Measurements from ENCODE around the gene CTAG1A. TPM values are rescaled to one million over a fixed set of nuclear protein-coding genes. Genes with fewer than 3 reads are reported as not detected.
"Not testable (repeated sequence)": the region's sequence is repeated elsewhere in the genome, so short reads cannot be mapped to it uniquely, and the experiment has no call there.

CTAG1A gene
- polyA plus RNA-seq: under 1 TPM in 1 of 3 donors, not detected in 2; 0.51 TPM

DNA sequence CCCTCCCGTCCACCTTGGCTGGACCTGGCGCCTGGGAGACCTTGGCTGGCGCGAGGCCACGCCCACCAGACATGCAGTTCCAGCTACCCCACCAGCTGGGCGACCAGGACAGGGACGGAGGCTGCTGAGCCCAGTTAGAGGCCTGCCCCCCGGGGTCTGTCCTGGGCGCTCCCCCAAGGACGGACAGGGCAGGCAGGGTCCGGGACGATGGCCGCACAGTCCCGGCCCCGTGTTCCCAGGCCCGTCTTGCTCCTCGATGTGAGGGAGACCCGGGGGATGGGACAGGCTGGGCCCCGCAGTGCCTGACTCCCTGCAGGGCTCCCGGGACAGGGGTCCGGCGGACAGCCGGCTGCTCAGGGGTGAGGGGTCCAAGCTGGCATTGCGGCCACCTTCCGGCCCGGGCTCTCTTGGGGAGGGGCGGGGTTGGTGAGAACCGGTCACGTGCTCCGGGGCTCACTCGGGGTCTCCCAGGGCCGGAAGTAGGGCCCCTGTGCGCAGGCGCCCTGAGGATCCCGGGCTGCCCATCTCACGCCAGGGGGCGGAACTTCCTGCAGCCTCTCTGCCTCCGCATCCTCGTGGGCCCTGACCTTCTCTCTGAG, at the start of gene CTAG1A:
Gene CTAG1A, plus strand, starts transcription at position 549 of the 599 bp plus-strand sequence. CDS start 74 bp downstream, outside the sequence.
- WGBS, 3 donors: no CpG with 5 or more reads among the region's 39 CpGs
- not testable (repeated sequence) for H3K27ac ChIP-seq (ENCODE audit: low read depth, low read length)

DNA sequence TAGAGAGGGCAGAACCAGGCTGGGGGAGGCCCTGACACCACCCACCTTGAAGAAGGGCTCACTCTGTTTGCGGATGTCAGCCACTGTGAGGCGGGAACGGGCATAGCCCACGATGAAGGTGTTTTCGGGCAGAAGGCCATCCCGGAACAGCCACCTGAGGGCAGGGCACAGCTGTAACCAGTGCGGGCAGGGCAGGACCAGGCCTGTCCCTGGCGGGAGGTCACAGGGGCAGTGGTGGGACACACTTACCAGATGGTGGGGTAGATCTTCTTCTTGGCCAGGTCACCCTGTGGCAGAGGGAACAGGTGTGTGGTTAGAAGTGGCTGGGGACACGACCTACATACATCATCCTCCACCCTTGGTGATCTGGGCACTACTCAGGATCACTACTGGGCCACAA, 49.0 kb upstream of the CTAG1A start:
- no peak overlapping the region for H3K27ac ChIP-seq (ENCODE audit: low read depth, low read length)
- WGBS, 3 donors: 83 to 93% (median 83%) methylated on average over 6 to 9 of the region's 9 CpGs

DNA sequence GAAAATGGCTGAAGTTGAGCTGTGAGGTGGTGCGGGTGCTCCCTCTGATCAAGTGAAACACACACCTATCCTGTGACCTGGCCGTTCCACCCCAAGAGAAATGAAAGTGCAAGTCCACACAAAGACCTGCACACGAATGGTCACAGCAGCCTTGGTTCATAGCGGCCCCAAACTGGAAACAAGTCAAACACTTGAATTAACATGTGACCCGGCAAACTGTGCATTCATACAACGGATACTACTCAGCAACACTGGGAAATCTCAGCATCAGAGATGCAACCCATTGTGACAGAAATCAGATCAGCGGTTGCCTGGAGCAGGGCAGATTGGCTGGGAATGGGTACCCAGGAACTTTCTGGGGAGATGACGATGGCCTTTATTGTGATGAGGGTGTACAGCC, 45.9 kb upstream of the CTAG1A start:
- WGBS, 3 donors: 80 to 88% (median 81%) methylated on average over 8 of the region's 8 CpGs
- H3K27ac ChIP-seq (ENCODE audit: low read depth, low read length): no peak overlapping the region

DNA sequence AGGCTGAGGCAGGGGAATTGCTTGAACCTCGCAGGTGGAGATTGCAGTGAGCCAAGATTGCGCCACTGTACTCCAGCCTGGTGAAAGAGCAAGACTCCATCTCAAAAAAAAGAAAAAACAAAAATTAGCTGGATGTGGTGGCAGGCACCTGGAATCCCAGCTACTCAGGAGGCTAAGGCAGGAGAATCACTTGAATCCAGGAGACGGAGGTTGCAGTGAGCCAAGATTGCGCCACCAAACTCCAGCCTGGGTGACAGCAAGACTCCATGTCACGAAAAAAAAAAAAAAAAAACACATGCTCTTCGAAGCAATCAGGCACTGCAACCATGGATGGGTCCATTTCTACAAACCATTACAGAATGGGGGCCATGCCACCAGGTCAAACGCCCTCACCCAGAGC, 44.6 kb upstream of the CTAG1A start:
- not testable (repeated sequence) for H3K27ac ChIP-seq (ENCODE audit: low read depth, low read length)
- WGBS, 3 donors: 72 to 86% (median 84%) methylated on average over 7 of the region's 7 CpGs

DNA sequence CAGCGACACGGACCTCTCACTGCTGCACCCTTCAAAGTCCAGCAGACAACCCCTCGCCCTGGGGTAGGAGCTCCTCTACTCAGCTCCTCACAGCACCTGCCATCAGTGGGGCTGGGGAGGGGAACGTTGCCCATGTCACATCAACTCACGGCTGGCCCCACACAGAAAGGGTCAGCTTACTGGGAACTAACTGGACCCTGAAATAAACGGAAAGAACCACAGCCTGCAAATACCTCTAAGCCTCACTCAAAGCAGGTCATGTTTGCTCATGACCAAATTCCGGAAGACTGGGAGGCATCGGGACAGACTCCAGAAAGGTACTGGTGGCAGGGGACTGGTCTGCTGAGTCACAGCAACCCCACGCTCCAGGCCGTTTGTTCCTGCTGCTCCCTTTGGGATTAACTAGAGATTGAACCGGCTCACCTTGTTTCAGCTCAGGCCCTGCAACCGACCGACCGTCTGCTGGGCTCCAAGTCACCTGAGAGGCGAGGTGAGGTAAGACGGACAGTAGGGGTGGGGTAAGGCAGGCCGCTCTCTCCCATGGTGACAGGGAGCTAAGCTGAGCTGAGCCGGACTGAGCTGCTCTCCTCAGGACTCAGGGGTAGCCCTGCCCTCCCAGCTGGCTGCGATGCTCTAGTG, 43.9 kb upstream of the CTAG1A start:
- 77 to 88% (median 85%) methylated on average over 19 of the region's 19 CpGs for WGBS, 3 donors
- no peak overlapping the region for H3K27ac ChIP-seq (ENCODE audit: low read depth, low read length)

DNA sequence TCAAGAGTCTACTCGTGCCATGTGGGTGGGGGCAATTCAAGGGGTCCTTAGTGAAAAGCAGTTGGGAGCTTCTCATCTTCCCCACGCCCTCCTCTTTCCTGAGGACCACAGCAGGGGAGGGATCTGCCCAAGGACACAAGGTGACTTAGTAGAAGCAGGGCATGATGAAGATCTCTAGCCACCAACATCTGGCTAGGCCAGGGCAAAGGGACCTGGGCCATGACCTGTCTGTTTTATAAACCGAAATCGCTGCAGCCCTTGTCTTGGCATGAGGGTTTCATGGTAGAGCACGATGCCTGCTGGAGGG, 43.4 kb upstream of the CTAG1A start:
- no peak overlapping the region for H3K27ac ChIP-seq (ENCODE audit: low read depth, low read length)
- 43 to 82% (median 63%) methylated on average over 5 of the region's 5 CpGs for WGBS, 3 donors

DNA sequence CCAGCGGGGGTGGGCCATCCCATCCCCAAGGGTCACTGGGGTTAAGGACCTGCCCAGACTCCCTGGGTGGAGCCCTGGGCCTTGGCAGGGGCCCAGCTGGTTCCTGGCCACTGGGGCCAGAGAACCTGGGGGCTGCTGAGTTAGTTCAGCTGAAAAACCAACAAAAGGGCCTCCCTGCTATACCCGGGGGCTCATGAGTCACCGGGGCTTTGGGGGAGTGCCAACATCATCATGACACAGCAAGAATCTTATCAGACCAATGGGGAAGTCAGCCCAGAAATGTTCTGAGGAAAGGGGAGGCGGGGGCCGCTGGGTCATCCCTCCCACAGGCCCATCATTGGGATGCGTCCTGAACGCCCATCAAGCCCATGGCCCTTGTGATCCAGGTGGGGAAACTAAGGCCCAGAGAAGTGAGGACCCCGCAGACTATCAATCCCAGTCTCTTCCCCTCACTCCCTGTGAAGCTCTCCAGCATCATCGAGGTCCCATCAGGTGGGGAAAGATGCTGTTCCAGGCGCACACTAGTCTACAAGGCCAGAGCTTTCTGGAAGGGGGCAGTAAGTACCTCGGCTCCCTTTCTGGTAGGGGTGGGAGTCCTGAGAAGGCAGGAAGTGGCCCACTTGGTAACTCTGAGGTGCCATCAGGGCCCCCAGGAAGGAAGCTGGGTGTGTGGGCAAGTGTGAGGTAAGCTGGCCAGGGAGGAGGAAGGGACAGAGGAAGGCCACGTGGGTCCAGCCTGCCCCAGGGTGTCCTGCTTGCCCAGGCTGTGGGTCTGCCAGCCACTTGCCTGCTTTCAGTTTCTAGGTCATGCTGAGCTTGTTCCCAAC, 42.8 kb upstream of the CTAG1A start:
- H3K27ac ChIP-seq (ENCODE audit: low read depth, low read length): peak overlapping the region; percentile 56
- WGBS, 3 donors: 25 to 65% (median 45%) methylated on average over 10 to 12 of the region's 12 CpGs

DNA sequence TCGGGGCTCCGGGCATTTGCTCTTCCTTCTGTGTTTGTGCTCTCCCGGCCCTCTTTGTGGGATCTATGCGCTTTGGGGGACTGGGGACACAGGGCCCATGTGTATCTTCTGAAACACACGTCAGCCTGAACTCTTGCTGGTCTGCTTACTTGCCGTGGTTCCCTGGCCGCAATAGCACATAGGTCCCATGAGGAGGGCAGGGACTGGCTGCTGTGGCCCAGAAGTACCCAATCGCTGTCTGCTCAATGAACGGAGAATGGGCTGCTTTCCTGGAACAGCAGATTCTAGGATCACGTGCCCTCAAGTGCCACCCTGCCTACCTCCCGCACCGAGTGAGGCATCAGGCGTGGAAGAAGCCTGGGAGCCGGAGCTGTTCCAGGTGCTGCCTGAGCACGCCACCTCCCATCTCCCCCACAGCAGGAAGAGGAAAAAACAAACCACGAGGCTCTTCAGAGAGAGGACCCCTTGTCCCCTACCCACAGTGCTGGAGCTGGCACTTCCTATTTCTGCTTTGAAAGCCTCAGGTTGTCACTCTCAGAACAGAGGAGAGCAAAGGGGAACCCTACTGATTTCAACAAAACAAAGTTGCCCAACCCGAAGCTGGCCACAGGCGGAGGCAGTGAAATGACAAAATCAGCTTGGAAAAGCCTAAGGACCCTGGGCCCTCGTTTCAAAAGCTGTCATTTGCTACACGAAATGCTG, 42.1 kb upstream of the CTAG1A start:
- H3K27ac ChIP-seq (ENCODE audit: low read depth, low read length): no peak overlapping the region
- 50 to 78% (median 55%) methylated on average over 15 to 20 of the region's 20 CpGs for WGBS, 3 donors

DNA sequence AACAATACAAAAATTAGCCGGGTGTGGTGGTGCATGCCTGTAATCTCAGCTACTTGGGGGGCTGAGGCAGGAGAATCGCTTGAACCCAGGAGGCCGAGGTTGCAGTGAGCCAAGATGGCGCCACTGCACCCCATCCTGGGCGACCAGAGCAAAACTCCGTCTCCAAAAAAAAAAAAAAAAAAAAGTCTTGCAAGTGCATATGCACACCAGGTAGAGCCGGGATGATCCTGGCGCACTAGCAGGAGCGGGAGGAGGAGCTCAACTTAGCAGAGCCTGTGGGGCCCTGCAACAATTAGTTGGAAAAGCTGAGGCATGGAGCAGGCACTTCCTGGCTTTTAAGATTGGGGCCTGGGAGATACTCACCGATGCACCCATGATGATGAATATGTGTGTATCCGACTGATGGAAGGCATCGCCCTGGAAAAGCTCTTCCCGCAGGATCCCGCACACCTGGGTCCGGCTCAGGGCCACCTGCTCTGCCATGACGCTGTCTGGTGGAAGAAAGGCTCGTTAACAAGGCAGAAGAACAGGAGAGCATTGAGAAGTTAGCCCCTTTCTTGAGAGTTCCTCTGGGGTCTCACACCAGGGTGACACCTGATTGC, 39.2 kb upstream of the CTAG1A start:
- WGBS, 3 donors: 91 to 92% (median 91%) methylated on average over 16 to 17 of the region's 17 CpGs
- no peak overlapping the region for H3K27ac ChIP-seq (ENCODE audit: low read depth, low read length)

DNA sequence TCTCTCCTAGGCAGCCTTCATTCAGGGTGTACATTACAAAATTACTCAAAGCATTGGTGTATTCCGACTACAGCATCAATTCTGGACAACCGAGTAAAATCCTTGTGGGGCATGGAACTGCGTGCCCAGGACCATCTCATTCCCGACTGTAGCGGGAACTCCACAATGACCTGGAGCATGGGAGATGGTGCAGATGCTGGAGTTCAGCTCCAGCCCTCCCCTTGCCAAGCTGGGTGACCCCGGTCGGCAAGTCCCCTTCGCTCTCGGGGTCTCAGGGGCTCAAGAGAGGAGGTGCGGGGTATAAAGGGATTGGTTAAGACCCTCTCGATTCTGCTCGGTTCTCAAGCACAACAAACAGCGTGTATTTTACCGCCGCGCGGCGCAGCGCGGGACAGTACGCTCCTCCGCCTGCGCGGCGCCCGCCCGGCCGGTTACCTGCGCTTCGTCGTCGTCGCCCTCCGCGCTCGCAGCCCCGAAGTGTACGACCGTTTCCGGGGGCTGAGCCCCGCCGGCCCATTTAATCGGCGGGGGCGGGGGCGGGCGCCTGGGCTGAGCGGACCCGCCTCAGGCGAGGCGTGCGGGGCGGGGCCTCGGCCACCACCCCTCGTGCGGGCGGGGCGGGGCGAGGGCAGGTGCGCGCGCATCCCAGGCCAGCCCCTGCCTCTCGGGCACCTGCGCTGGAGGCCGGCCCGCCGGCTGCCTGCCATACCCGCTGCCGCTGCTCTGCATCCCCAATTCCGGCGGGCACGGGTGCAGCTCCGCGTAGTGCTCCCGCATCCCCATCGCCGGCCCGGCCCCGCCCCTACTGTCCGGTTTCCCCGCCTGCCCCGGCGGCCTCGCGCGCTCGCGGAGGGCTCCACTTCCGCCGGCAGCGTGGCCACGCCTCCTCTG, 38.3 kb upstream of the CTAG1A start, which contains the start of gene G6PD:
Gene G6PD, minus strand, starts transcription at position 493 of the 891 bp plus-strand sequence. CDS start 691 bp downstream, outside the sequence.
- 1 to 38% (median 2%) methylated on average over 49 to 89 of the region's 92 CpGs for WGBS, 3 donors
- peak within 1 kb of the TSS; percentile 62 for H3K27ac ChIP-seq (ENCODE audit: low read depth, low read length)

DNA sequence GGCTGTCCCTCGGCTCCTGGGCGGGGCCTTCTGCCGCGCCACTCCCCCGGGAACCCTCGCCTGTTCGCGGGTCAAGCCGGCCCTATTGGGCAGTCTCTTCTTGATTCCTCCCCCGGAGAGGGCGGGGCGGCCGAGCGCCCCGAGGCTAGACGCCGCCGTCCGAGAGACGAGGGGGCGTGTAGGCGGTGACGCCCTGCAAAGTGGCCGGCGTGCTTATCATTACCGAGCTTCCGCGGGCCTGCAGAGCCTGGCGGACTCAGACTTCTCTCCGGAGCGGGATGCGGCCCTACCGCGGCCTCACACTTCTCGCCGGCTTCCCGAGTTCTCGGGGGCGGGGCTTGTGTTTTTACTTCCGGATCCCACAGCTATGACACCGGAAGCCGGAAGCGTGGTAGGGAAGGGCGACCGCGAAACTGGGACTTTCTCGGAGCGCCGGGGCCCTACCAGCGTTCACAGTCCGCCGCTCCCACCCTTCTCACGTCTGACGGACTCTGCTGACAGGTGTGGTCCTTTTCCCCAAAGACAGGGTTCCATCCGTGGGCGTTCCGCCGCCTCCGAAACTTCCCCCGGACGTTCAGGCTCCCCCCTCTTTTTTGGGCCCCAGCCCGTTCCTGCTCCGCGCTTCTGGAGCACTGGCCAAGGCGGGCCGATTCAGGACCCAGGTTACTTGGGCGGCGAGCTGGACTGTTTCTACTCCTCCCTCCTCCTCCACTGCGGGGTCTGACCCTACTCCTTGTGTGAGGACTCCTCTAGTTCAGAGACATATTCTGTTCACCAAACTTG, 37.5 kb upstream of the CTAG1A start, which contains the start of gene IKBKG:
Gene IKBKG, plus strand, starts transcription at position 376 of the 783 bp plus-strand sequence. CDS start 4,383 bp downstream, outside the sequence.
- peak within 1 kb of the TSS; percentile 62 for H3K27ac ChIP-seq (ENCODE audit: low read depth, low read length)
- WGBS, 3 donors: 0 to 40% (median 1%) methylated on average over 45 to 69 of the region's 69 CpGs

DNA sequence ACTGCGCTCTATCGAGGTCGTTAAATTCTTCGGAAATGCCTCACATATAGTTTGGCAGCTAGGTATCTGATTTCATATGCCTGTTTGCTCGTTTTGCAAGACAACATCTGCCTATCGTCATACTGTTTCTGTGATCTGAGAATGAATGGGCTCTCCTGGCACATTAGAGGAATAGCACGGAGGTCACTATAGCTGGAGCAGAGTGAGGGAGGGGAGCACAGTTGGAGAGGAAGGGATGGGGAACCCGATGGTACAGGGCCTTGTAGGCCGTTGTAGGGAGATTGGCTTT, 37.0 kb upstream of the CTAG1A start:
- 0 to 39% (median 0%) methylated on average over 9 of the region's 9 CpGs for WGBS, 3 donors
- no peak overlapping the region for H3K27ac ChIP-seq (ENCODE audit: low read depth, low read length)

DNA sequence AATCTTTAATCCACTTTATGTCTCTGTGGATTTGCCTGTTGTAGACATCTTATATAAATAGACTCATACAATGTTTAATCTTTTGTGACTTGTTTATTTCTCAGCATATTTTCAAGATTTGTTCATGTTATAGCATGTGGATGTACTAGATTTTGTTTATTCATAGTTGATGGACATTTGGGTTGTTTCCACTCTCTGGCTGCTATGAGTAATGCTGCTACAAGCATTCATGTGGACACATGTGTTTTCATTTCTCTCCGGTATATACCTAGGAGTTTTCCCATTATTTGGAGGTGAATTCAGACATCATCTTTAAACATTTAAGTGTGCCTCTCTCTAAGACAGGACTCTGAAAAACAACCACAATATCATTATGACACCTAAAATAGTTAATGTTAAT, 35.2 kb upstream of the CTAG1A start:
- WGBS, 3 donors: 83 to 90% (median 87%) methylated on average over 1 of the region's 1 CpG

DNA sequence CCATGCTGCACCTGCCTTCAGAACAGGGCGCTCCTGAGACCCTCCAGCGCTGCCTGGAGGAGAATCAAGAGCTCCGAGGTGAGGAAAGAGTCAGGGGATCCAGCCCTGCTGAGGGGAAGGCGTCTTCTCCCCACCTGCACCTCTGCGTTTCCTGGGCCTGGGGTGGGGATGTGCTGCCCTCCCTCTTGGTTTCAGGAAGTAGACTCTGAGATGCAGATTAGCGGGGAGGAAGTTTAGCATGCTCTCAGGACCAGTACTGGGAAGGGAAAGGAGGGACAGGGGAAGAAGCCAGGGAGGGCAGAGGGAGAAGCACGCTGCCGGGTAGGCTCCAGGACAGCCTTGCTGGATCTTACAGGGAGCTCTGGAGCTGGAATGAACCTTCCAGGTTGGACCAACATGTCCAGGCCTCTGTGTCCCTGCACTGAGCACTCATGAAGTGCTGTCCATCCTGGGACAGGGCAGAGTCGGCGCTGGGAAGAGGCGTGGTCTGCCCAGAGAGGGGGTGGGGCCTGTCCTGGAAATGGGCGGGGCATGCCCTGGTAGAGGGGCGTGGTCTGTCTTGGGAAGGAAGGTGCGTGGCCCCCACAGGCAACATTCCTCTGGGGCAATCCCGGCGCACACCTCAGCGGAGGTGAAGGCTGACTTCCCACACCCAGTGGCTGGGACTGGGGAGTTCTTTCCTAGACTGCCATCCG, 32.7 kb upstream of the CTAG1A start:
- H3K27ac ChIP-seq (ENCODE audit: low read depth, low read length): not testable (repeated sequence)
- WGBS, 3 donors: 64 to 88% (median 78%) methylated on average over 6 to 9 of the region's 18 CpGs

More for the DNA sequence above, 35.2 kb upstream of the CTAG1A start:
- H3K27ac ChIP-seq (ENCODE audit: low read depth, low read length): no peak overlapping the region

DNA sequence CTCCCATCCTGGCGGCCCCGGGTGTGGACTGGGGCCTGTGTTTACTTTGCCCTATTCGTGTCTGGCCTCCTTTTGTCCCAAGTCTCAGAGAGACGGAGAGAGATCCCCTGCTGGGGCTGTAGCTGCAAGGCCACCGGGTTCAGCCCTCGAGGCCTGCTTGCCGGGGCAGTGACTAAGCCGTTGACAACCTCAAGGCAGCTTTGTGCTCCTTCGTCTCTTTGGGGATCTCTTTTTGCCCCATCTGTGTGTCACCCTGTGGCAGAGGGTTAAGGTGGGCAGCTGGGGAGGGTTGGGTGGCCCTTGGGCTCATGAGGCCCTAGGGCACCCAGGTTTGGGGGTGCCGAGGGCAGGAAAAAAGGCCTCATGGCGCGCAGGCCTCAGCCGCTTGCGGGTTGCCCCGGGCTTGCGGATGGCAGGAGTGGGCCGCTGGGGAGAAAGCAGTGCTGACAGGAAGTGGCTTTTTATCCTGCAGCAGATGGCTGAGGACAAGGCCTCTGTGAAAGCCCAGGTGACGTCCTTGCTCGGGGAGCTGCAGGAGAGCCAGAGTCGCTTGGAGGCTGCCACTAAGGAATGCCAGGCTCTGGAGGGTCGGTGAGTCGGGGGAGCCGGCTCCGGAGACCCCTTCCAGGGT, 26.8 kb upstream of the CTAG1A start:
- WGBS, 3 donors: 75 to 89% (median 80%) methylated on average over 4 to 5 of the region's 24 CpGs
- not testable (repeated sequence) for H3K27ac ChIP-seq (ENCODE audit: low read depth, low read length)

DNA sequence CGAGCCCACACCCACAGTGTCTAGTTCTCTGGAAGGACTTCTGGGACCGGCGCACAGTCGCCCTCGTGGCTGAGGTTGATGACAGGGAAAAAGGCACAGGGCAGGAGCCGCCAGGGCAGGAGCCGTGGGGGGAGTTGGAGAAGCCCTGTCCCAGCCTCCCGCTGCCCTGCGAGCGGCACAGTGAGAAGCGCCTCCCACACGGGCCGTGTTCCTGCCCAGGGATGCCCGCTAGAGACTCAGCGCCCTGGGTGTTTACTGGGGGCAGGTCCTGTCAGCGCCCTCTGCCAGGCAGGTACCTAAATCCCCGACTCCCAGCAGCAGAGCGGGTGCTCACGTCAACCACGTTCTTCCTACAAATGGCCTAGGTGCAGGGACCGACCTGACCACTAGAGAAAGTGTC, 26.0 kb upstream of the CTAG1A start:
- H3K27ac ChIP-seq (ENCODE audit: low read depth, low read length): not testable (repeated sequence)
- WGBS, 3 donors: 92 to 100% (median 94%) methylated on average over 1 to 9 of the region's 21 CpGs
